ENCODE results near the gene PRKD1.

- TF ChIP-seq CREB1 (IDR thresholded peaks at IDR 0.05; ENCODE audit: low read depth), result no peak
- no peak for TF ChIP-seq NFIC (IDR thresholded peaks at IDR 0.05)
- no peak for TF ChIP-seq MAX (IDR thresholded peaks at IDR 0.05)
- TF ChIP-seq EP300 (IDR thresholded peaks at IDR 0.05; ENCODE audit: borderline replicate concordance), result no peak
- TF ChIP-seq RAD21 (IDR thresholded peaks at IDR 0.05; ENCODE audit: low read depth), result no peak
- TF ChIP-seq TCF12 (IDR thresholded peaks at IDR 0.05; ENCODE audit: low read depth), result no peak
- no peak for TF ChIP-seq TAF1 (IDR thresholded peaks at IDR 0.05; ENCODE audit: low read depth)
- TF ChIP-seq TEAD4 (IDR thresholded peaks at IDR 0.05), result no peak
- no peak for TF ChIP-seq FOXM1 (IDR thresholded peaks at IDR 0.05; ENCODE audit: borderline replicate concordance, low read depth)
- TF ChIP-seq YY1 (IDR thresholded peaks at IDR 0.05; ENCODE audit: low read depth), result no peak
- no peak for TF ChIP-seq CEBPB (IDR thresholded peaks at IDR 0.05)
- TF ChIP-seq REST (IDR thresholded peaks at IDR 0.05; ENCODE audit: low read depth), result no peak
These were observed 175.3 kb downstream of the PRKD1 start for GRCh38 chr14:29752221-29752923.

All from Ishikawa (cell line).